DMS53 (cell line): ENCODE results near the gene KIRREL2.
"Not testable (repeated sequence)": the region's sequence is repeated elsewhere in the genome, so short reads cannot be mapped to it uniquely, and the experiment has no call there.

Source experiments
- DNase-seq: peaks from one replicate; lab custom pipeline; 2025; lab: John Stamatoyannopoulos, UW

KIRREL2 gene

GRCh38 chr19:35897706-35898451 is 41.2 kb downstream of the KIRREL2 start:
- DNase-seq, result no peak

- no peak for DNase-seq
These were observed 41.7 kb downstream of the KIRREL2 start for GRCh38 chr19:35898499-35898809.

- DNase-seq, result peak; percentile 97
These were observed 43.0 kb downstream of the KIRREL2 start for GRCh38 chr19:35899547-35900214.

GRCh38 chr19:35901055-35901644 is 44.4 kb downstream of the KIRREL2 start:
- no peak for DNase-seq

GRCh38 chr19:35901854-35902661 is 45.3 kb downstream of the KIRREL2 start, which contains the start of gene HCST:
TSS of gene HCST (plus strand) at chr19:35902529. CDS start at chr19:35902594, 65 bp downstream.
- DNase-seq, result no peak

GRCh38 chr19:35902870-35903475 is 46.3 kb downstream of the KIRREL2 start:
- peak; percentile 61 for DNase-seq

GRCh38 chr19:35903550-35904179 is 47.0 kb downstream of the KIRREL2 start:
- DNase-seq, result peak; percentile 95

- DNase-seq, result no peak
These were observed 47.8 kb downstream of the KIRREL2 start for GRCh38 chr19:35904311-35905068.

GRCh38 chr19:35905178-35905727 is 48.5 kb downstream of the KIRREL2 start:
- DNase-seq, result no peak

- DNase-seq, result no peak
These were observed 50.6 kb downstream of the KIRREL2 start for GRCh38 chr19:35907377-35907745.

GRCh38 chr19:35908010-35908441 is 51.3 kb downstream of the KIRREL2 start, which contains the start of gene TYROBP:
TSS of gene TYROBP (minus strand) at chr19:35908295. CDS start at chr19:35908228, 67 bp downstream.
- no peak for DNase-seq

GRCh38 chr19:35908973-35909683 is 52.4 kb downstream of the KIRREL2 start:
- DNase-seq, result no peak

- DNase-seq, result no peak
These were observed 52.9 kb downstream of the KIRREL2 start for GRCh38 chr19:35909684-35910035.

GRCh38 chr19:35910355-35910754 is 53.6 kb downstream of the KIRREL2 start:
- DNase-seq, result not testable (repeated sequence)

- DNase-seq, result no peak
These were observed 54.5 kb downstream of the KIRREL2 start for GRCh38 chr19:35911173-35911572.

- DNase-seq, result peak; percentile 67
These were observed 55.1 kb downstream of the KIRREL2 start for GRCh38 chr19:35911790-35912189.

- no peak for DNase-seq
These were observed 56.9 kb downstream of the KIRREL2 start for GRCh38 chr19:35913589-35913988.

GRCh38 chr19:35915443-35915842 is 58.7 kb downstream of the KIRREL2 start:
- DNase-seq, result no peak
